H9 (cell line): ENCODE measurements around the gene TCF4. TPM values are rescaled to one million over a fixed set of nuclear protein-coding genes. Genes with fewer than 3 reads are reported as not detected.

Source experiments
- DNase-seq: peaks from one replicate; pipeline ENCODE4 v3.0.0-alpha.2; 2017
- H2AFZ ChIP-seq: one replicate; pipeline ENCODE4 v1.6.1; 2013; ENCODE audit warnings: mild to moderate bottlenecking, low read length, control low read depth, moderate library complexity
- H2AK5ac ChIP-seq: 2 replicates; pipeline ENCODE4 v1.6.1; 2013; ENCODE audit warnings: low read length, control low read depth, mixed read lengths; ENCODE audit not compliant: insufficient read length
- H2BK120ac ChIP-seq: one replicate; pipeline ENCODE4 v1.6.1; 2013; ENCODE audit warnings: low read depth, mild to moderate bottlenecking, low read length, control low read depth, inconsistent platforms; ENCODE audit not compliant: poor library complexity, severe bottlenecking
- H2BK12ac ChIP-seq: 2 replicates; pipeline ENCODE4 v1.6.1; 2013; ENCODE audit warnings: low read length, control low read depth, mixed read lengths, low read depth; ENCODE audit not compliant: insufficient read length
- H2BK15ac ChIP-seq: 2 replicates; pipeline ENCODE4 v1.6.1; 2013; ENCODE audit warnings: low read depth, low read length, control low read depth
- H2BK20ac ChIP-seq: one replicate; pipeline ENCODE4 v1.6.1; 2013; ENCODE audit warnings: low read depth, mild to moderate bottlenecking, low read length, control low read depth, inconsistent platforms; ENCODE audit not compliant: poor library complexity, severe bottlenecking
- H2BK5ac ChIP-seq: 2 replicates; pipeline ENCODE4 v1.6.1; 2013; ENCODE audit warnings: low read length, control low read depth, mixed read lengths; ENCODE audit not compliant: insufficient read length
- H3K14ac ChIP-seq: 2 replicates; pipeline ENCODE4 v1.6.1; 2013; ENCODE audit warnings: low read length, control low read depth; ENCODE audit not compliant: insufficient read depth
- H3K18ac ChIP-seq: 2 replicates; pipeline ENCODE4 v1.6.1; 2013; ENCODE audit warnings: low read depth, mild to moderate bottlenecking, mixed read lengths, low read length, control low read depth; ENCODE audit not compliant: insufficient read length
- H3K23ac ChIP-seq: 2 replicates; pipeline ENCODE4 v1.6.1; 2013; ENCODE audit warnings: low read length, control low read depth, mixed read lengths, low read depth; ENCODE audit not compliant: insufficient read length
- H3K23me2 ChIP-seq: 2 replicates; pipeline ENCODE4 v1.6.1; 2013; ENCODE audit warnings: low read depth, mild to moderate bottlenecking, mixed read lengths, low read length, control low read depth; ENCODE audit not compliant: insufficient read length, poor library complexity, severe bottlenecking
- H3K27ac ChIP-seq: 2 replicates; pipeline ENCODE4 v1.5.1; 2013; ENCODE audit warnings: low read length, control low read depth, mixed read lengths, low read depth; ENCODE audit not compliant: insufficient read length
- H3K27me3 ChIP-seq: 2 replicates; pipeline ENCODE4 v1.6.1; 2013; ENCODE audit warnings: low read length, control low read depth, inconsistent platforms; ENCODE audit not compliant: insufficient read depth
- H3K4ac ChIP-seq: 2 replicates; pipeline ENCODE4 v1.6.1; 2013; ENCODE audit warnings: low read depth, mild to moderate bottlenecking, control low read depth, inconsistent platforms, low read length, moderate library complexity
- H3K4me1 ChIP-seq: 2 replicates; pipeline ENCODE4 v1.6.1; 2013; ENCODE audit warnings: low read length, control low read depth, inconsistent platforms; ENCODE audit not compliant: insufficient read depth
- H3K4me2 ChIP-seq: 2 replicates; pipeline ENCODE4 v1.6.1; 2013; ENCODE audit warnings: low read length, control low read depth, mixed read lengths; ENCODE audit not compliant: insufficient read length, insufficient read depth
- H3K56ac ChIP-seq: 2 replicates; pipeline ENCODE4 v1.6.1; 2013; ENCODE audit warnings: low read depth, mild to moderate bottlenecking, mixed read lengths, low read length, control low read depth; ENCODE audit not compliant: insufficient read length
- H3K79me1 ChIP-seq: 2 replicates; pipeline ENCODE4 v1.6.1; 2013; ENCODE audit warnings: low read depth, mild to moderate bottlenecking, moderate library complexity, low read length, control low read depth, inconsistent platforms; ENCODE audit not compliant: insufficient read depth, poor library complexity, severe bottlenecking
- H3K79me2 ChIP-seq: 2 replicates; pipeline ENCODE4 v1.6.1; 2013; ENCODE audit warnings: low read length, control low read depth, inconsistent platforms; ENCODE audit not compliant: insufficient read depth
- H3K9ac ChIP-seq: 2 replicates; pipeline ENCODE4 v1.6.1; 2013; ENCODE audit warnings: low read length, control low read depth, mixed read lengths; ENCODE audit not compliant: insufficient read length; ENCODE audit errors: extremely low read depth
- H3K9me3 ChIP-seq: one replicate; pipeline ENCODE4 v1.6.1; 2013; ENCODE audit warnings: low read depth, low read length, inconsistent platforms; ENCODE audit not compliant: control insufficient read depth
- H3T11ph ChIP-seq: one replicate; pipeline ENCODE4 v1.6.1; 2013; ENCODE audit warnings: mild to moderate bottlenecking, low read length, control low read depth, inconsistent platforms
- H4K20me1 ChIP-seq: one replicate; pipeline ENCODE4 v1.6.1; 2013; ENCODE audit not compliant: control insufficient read depth, insufficient read length, insufficient read depth
- H4K5ac ChIP-seq: 2 replicates; pipeline ENCODE4 v1.6.1; 2013; ENCODE audit warnings: low read depth, mild to moderate bottlenecking, mixed read lengths, low read length, control low read depth; ENCODE audit not compliant: insufficient read length
- H4K8ac ChIP-seq: replicated peaks from 2 replicates; pipeline ENCODE4 v1.6.1; 2013; ENCODE audit warnings: low read length, control low read depth, mixed read lengths, low read depth; ENCODE audit not compliant: insufficient read length
- H4K91ac ChIP-seq: 2 replicates; pipeline ENCODE4 v1.6.1; 2013; ENCODE audit warnings: low read depth, mild to moderate bottlenecking, moderate library complexity, mixed read lengths, low read length, control low read depth; ENCODE audit not compliant: insufficient read length
- H3K27ac Mint-ChIP-seq, 3 experiments: 2 replicates in 2 of 3; 3 replicates in 1 of 3; pipeline ENCODE4 v1.8.0; 2020 to 2021; ENCODE audit warnings: mixed read lengths in 3 of 3, mild to moderate bottlenecking in 1 of 3, moderate library complexity in 1 of 3
- H3K27me3 Mint-ChIP-seq: 2 replicates; pipeline ENCODE4 v1.8.0; 2021; ENCODE audit warnings: low read depth, mild to moderate bottlenecking, moderate library complexity, mixed read lengths
- H3K36me3 Mint-ChIP-seq, 3 experiments: 2 replicates in 2 of 3; 3 replicates in 1 of 3; pipeline ENCODE4 v1.8.0; 2020 to 2021; ENCODE audit warnings: low read depth in 3 of 3, mixed read lengths in 3 of 3; ENCODE audit not compliant: insufficient read depth in 1 of 3
- H3K4me1 Mint-ChIP-seq, 2 experiments: 2 replicates each; pipeline ENCODE4 v1.8.0; 2020; ENCODE audit warnings: mixed read lengths in 2 of 2
- H3K4me3 Mint-ChIP-seq, 2 experiments: 2 replicates in 1 of 2; 3 replicates in 1 of 2; pipeline ENCODE4 v1.8.0; 2020 to 2021; ENCODE audit warnings: mild to moderate bottlenecking in 2 of 2, mixed read lengths in 2 of 2, moderate library complexity in 1 of 2
- H3K9me3 Mint-ChIP-seq, 2 experiments: 2 replicates in 1 of 2; 3 replicates in 1 of 2; pipeline ENCODE4 v1.8.0; 2020; ENCODE audit warnings: mild to moderate bottlenecking in 2 of 2, mixed read lengths in 2 of 2, moderate library complexity in 1 of 2
- CTCF ChIP-seq: fragments of 200-600 bp; sonication (generic); conservative IDR thresholded peaks from 3 replicates; pipeline ENCODE4 v1.8.0; 2021; ENCODE audit warnings: antibody characterized with exemption, mild to moderate bottlenecking
- WGBS: extraction: QIAGEN DNeasy Blood & Tissue Kit; methylation state at CpG from one replicate; pipeline ENCODE4 v1.1.7; 2013; ENCODE audit warnings: missing lambda C conversion rate, low lambda C conversion rate, mixed read lengths; ENCODE audit not compliant: insufficient read length; ENCODE audit errors: extremely low coverage; 5-methylcytosine and 5-hydroxymethylcytosine counted together
- total RNA-seq: library from RNA; stranded (reverse); gene quantifications from 2 replicates; pipeline ENCODE4 v1.2.1, GENCODE V29; 2021

TCF4 gene
- total RNA-seq, 1 experiment from 2014 or later, result 99.4 TPM

- Histone ChIP-seq H2BK120ac (no peak overlapping the region), H4K5ac (no peak overlapping the region), H3K4ac (no peak overlapping the region), H3K23ac (no peak overlapping the region), H3K9me3 (no peaks in the 10 kb centered on the region), H3K4me1 (no peaks in the 10 kb centered on the region), H3K14ac (no peak overlapping the region), H3K27ac (no peak overlapping the region), H3K4me2 (no peak overlapping the region), H3K56ac (no peak overlapping the region), H3K18ac (no peak overlapping the region), H4K20me1 (no peaks in the 10 kb centered on the region), H2AFZ (no peak overlapping the region), H3K9ac (no peak overlapping the region), H3K79me2 (no peaks in the 10 kb centered on the region; the same call in 1 of the 2 replicates), H3T11ph (no peak overlapping the region), H3K27me3 (no peaks in the 10 kb centered on the region), H2BK5ac (no peak overlapping the region), H2AK5ac (no peak overlapping the region), H3K23me2 (no peaks in the 10 kb centered on the region), H4K91ac (no peak overlapping the region), H4K8ac (no peak overlapping the region), H2BK12ac (no peak overlapping the region), H2BK15ac (no peak overlapping the region), H3K79me1 (no peaks in the 10 kb centered on the region), H2BK20ac (no peak overlapping the region)
- no peak for TF ChIP-seq CTCF
- no peak for DNase-seq
- peaks cover 0 to 7% of the 10 kb centered on the region in 2 experiments; a peak in 4 of 5 replicates for H3K9me3 Mint-ChIP-seq
- H3K4me1 Mint-ChIP-seq, result no peaks in the 10 kb centered on the region
- no CpG with 5 or more reads among the region's 2 CpGs for WGBS
- no peaks in the 10 kb centered on the region for H3K27me3 Mint-ChIP-seq
- no peak overlapping the region for H3K4me3 Mint-ChIP-seq
- peaks cover 0 to 7% (median 0%) of the 10 kb centered on the region in 3 experiments; a peak in 2 of 7 replicates for H3K36me3 Mint-ChIP-seq
- no peak overlapping the region for H3K27ac Mint-ChIP-seq
Measured at GRCh38 chr18:55202232-55202917, 385.6 kb downstream of the TCF4 start.
